T-helper 2 cell treated with Interferon-gamma antibody and Interleukin-4, amounts not matched to agents 100 ng/mL and 5 ng/mL, for 36 hours (primary cell): ENCODE results near the gene CA10. TPM values are rescaled to one million over a fixed set of nuclear protein-coding genes. Genes with fewer than 3 reads are reported as not detected.

ENCODE experiments used
- intact Hi-C: fragments of 100-400 bp; cut with micrococcal nuclease; formaldehyde crosslinking; loops from one replicate; pipeline ENCODE4 v1.15.1; 2023
- total RNA-seq: library from RNA; stranded (reverse); gene quantifications from 2 replicates; pipeline ENCODE4 v1.2.3, GENCODE V29; 2022

CA10 gene
- total RNA-seq, 1 donor from 2014 or later = not detected

- intact Hi-C loops = no loop called here
Observed at GRCh38 chr17:51610155-51610554, 548.4 kb downstream of the CA10 start.

GRCh38 chr17:51608251-51608933 lies 550.1 kb downstream of the CA10 start:
- intact Hi-C loops = no loop called here

DNA sequence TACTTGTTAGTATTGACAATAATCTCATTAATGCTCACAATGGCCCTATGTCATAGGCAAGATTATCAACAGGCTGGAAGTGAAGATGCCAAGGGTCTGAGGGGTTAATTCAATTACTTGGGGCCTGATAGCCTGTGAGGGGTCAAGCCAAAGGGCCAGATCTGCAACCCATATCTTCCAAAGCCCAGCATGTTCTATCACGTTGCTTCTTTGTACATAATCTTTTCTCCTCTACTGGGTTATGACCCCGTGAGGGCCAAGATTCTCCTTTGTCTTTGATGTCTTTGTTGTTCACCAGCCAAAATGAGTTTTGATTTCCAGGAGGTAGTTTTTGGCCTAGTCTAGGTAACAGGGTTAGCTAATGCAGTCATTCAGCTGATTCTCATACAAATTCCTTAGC lies 551.0 kb downstream of the CA10 start:
- intact Hi-C loops = no loop called here

DNA sequence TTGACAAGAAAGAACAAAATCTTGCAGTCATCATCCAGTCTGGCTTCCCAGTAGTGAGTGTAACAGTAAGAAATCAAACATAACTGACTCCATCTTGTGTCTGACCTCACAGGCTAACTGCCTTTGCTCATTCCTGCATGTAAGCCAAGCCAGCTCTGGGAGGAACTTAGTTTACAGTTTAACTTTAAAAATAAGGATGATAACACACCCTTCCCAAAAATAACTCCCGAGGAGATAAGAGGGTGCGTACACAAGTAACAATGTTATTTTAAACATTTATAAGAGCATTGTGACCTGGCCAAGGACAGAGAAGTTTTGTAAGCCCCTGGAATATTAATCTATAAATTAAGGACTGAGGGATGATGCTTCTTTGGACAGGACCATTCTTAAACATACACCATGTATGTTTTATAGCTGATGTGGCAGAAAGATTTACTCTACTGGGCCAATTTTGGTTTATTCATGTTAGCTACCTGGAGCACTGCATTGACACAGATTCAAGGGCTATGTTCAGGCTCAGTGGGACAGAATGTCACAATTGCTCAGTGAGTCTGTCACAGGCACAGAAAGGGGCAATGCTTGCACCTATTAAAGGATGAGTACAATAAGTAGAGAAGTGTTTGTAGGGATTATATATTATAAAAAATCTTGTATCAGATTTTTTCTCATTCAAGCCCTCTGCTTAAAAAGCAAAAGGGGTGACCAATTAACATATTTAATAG lies 554.1 kb downstream of the CA10 start:
- intact Hi-C loops = no loop called here

DNA sequence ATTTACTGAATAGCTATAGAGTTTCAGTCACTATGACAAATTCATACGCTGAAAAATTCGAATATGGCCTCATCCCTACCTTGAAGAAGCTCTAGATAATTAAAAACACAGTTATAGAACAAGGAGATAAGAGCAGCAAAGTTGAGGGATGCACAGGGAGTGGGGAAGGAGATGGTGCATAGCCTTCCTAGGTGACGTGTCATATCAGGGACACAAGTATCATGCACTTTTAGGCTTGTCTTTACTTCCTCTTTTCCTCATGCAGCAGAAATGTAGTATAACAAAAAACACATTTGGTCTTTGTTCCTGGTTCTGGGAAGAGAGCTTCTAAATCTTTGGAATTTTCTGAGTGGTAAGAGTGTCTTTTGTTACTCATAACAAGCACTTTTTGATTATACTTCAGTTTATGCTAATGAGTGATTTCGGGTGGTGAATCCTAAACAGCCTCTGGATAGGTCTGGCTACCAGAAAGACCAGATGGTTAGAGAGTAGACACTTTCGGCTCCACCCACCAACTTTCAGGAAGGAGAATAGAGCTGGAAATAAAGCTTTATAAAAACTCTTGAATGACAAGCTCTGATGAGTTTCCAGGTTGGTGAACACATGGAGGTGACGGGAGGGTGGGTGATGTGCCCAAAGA lies 556.8 kb downstream of the CA10 start:
- intact Hi-C loops = no loop called here

- intact Hi-C loops = no loop called here
Observed at GRCh38 chr17:51598824-51599223, 559.7 kb downstream of the CA10 start.

DNA sequence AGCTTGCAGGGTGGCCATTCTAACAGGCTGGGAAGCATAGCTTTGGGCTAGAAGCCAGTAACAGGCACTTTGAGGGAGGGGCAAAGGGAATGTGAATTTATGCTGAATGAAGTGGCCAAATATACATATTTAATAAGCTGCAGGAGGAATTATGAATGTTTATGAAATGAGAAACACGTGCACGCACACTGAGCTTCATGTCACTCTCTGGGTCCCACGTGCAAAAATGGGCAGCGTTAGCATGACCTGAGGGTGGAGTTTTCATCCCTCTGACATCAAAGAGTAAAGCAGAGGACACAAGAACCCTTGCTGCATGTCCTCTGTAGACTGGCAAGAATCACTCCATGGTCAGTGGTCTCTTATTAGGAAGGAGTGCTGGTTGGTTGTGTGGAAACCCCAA lies 561.2 kb downstream of the CA10 start:
- intact Hi-C loops = no loop called here

- intact Hi-C loops = no loop called here
Observed at GRCh38 chr17:51595826-51596398, 562.6 kb downstream of the CA10 start.

GRCh38 chr17:51590071-51590656 lies 568.4 kb downstream of the CA10 start:
- intact Hi-C loops = no loop called here

- intact Hi-C loops = no loop called here
Observed at GRCh38 chr17:51588063-51588462, 570.5 kb downstream of the CA10 start.

GRCh38 chr17:51587516-51587915 lies 571.0 kb downstream of the CA10 start:
- intact Hi-C loops = no loop called here

GRCh38 chr17:51585514-51586104 lies 572.9 kb downstream of the CA10 start:
- intact Hi-C loops = no loop called here

GRCh38 chr17:51580869-51581268 lies 577.6 kb downstream of the CA10 start:
- intact Hi-C loops = no loop called here
